ENCODE measurements around the gene HVCN1.
"Not testable (repeated sequence)": the region's sequence is repeated elsewhere in the genome, so short reads cannot be mapped to it uniquely, and the experiment has no call there.

The HVCN1 gene, protein sequence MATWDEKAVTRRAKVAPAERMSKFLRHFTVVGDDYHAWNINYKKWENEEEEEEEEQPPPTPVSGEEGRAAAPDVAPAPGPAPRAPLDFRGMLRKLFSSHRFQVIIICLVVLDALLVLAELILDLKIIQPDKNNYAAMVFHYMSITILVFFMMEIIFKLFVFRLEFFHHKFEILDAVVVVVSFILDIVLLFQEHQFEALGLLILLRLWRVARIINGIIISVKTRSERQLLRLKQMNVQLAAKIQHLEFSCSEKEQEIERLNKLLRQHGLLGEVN

DNA sequence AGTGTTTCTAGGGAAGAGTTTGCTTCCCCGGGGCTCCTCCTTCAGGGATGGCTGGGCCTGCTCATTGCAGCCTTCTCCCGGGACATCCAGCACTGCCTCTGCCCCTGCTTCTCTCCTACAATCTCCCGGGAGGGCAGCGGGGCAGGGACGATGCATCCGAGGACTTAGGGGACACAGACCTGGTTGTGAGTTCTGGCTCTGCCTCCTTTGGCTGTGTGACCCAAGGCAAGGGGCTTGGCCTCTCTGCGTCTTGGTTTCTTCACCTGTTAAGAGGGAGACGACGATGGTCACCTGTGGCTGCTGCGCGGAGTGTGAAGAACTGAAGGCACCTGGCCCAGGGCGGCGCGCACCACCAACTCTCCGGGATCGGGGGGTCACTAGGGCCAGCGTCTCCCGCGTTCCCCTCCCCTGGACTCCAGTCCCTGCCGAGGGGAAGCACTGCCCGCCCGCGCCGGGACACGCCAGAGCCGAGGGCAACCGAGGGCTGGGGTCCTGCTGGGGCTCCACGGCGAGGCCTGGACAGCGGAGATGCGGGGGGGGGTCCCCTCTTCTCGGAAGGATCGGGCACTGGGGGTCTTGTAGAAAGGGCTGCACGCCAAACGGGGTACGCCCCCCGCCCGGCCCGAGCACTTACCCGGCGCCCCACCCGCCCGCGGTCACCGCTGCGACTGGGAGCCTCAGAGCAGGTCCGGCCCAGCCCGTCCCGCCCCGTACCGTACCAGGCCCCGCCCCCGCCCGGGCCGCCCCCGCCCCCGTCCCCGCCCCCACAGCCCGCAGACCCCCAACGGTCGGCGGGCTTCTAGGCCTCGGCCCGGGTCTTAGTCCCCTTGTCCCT is at the start of gene HVCN1:
Gene HVCN1 (minus strand): TSS at position 670 of the 835 bp plus-strand sequence. CDS start 5,870 bp downstream, outside the sequence.
- DNase-seq (ENCODE audit: low read depth in 2 of 2): no peak

DNA sequence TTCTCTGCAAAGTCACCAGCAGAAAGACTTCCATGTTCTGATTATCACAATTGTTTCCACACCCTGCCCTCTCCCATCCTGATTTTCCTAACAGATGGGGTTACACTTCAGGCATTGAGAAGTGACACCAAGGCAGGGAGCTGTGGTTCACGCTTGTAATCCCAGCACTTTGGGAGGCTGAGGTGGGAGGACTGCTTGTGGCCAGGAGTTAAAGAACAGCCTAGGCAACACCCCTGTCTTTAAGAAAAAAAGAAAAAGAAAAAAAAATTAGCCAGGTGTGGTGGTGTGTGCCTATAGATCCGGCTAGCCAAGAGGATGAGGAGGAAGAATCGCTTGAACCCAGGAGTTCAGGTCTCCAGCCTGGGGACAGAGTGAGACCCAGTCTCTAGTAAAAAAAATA is 48.6 kb upstream of the HVCN1 start:
- no peak for DNase-seq (ENCODE audit: low read depth in 2 of 2)

DNA sequence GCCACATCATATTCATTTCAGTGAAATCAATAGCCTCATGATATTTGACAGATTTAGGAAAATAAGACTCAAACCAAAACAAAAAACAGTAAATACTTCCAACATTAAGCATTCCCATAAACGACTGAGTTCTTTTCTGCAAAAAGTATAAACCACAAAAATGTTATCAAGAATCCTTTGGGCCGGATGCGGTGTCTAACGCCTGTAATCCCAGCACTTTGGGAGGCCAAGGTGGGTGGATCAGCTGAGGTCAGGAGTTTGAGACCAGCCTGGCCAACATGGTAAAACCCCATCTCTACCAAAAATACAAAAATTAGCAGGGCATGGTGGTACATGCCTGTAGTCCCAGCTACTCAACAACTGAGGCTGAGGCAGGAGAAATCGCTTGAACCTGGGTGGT is 48.1 kb upstream of the HVCN1 start:
- not testable (repeated sequence) for DNase-seq (ENCODE audit: low read depth in 2 of 2)

DNA sequence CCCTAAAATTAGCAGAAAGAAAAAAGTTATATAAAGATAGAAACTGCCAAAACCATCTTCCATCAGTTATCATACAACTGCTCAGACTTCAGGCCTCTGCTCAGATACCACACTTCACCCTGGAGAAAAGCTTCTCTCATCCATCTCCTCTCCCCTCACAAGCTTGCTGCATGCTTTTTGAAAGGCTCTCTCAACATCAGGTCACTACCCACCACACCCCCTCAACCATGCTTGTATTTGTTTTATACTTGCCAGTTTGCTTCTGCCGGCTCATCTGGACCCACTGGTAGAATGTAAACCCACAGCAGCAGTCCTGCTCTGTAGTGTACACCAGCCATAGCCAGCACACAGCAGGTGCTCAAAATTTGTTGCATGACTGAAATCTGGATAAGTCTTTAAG is 45.0 kb upstream of the HVCN1 start:
- no peak for DNase-seq (ENCODE audit: low read depth in 2 of 2)

DNA sequence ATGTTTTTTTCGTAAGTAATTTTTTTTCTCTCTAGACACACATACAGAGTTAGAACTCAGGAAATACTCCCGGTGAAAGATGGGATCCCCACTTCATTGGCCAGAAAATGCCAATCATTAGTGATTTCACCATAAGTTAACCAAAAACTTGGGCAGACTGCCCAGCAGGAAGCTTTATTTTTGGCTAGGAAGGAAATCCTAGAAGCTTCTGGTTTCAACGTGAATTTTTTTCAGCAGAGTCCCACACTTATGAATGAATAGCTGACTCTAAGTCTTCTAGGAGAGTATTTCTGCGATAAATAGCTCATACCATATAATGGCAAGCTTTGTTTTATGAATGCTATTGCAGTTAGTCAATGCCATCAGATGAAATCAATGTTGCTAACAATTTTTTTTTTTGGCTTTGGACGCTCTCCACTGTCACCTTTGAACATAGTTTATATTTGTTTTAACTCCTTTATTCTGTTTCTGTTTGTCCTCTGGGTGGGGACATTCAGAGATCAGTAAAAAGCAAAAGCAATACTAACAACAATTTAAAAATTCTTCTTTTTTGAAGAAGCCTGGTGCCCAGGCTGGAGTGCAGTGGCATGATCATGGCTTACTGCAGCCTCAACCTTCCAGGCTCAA is 44.3 kb upstream of the HVCN1 start:
- no peak for DNase-seq (ENCODE audit: low read depth in 2 of 2)

DNA sequence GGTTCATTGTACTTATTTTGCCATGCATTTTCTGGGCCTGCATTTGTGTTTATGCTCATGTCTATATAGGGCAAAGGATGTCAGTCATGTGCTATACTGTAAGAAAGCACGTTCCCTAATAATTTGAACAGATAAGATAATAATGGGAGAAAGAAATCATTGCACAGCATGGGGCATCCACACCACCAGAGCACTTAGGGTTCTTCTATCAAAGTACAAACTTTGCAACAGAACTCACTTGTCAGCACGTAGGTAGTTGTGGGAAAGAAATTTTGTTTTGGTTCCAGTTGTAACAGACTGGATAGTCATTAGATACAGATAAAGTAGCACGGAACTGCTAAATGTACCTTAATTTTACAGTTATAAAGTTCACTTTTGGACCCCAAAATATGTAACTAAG is 43.7 kb upstream of the HVCN1 start:
- no peak for DNase-seq (ENCODE audit: low read depth in 2 of 2)

DNA sequence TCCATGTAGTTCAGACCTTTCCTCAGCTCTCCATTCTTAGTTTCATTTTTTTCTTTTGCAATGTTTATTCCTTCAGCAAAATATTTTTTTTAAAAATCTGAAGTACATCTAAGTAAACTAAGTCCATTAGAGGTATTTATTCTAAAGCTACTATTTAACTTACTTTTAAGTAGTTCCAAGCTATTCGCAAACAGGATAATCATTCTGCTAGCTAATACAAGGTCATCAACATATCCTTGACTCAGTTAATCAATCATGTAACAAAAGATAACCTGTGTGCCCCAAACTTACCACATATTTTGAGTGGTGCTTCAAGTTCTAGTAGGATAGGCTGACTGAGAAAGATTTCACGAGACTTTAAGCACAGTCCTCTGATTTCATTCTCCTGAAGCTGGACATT is 42.6 kb upstream of the HVCN1 start:
- DNase-seq (ENCODE audit: low read depth in 2 of 2): no peak

DNA sequence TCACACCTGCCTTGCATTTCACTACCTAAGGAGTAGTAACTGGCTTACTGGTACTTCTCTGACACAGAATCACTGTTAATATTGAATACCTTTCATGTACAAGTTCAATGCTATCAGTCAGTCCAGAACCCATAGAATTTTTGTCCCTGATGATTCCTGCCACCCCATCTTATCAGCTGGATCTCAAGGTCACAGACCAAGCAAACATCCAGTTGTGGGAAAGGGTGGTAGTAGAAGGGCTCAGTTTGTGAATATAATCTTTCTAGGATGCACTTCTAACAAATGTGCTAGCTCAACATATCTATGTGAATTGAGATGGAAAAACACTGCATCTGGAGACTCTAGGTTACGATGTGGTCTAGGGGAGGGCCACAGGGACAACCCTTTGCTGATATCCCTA is 39.7 kb upstream of the HVCN1 start:
- DNase-seq (ENCODE audit: low read depth in 2 of 2): no peak

DNA sequence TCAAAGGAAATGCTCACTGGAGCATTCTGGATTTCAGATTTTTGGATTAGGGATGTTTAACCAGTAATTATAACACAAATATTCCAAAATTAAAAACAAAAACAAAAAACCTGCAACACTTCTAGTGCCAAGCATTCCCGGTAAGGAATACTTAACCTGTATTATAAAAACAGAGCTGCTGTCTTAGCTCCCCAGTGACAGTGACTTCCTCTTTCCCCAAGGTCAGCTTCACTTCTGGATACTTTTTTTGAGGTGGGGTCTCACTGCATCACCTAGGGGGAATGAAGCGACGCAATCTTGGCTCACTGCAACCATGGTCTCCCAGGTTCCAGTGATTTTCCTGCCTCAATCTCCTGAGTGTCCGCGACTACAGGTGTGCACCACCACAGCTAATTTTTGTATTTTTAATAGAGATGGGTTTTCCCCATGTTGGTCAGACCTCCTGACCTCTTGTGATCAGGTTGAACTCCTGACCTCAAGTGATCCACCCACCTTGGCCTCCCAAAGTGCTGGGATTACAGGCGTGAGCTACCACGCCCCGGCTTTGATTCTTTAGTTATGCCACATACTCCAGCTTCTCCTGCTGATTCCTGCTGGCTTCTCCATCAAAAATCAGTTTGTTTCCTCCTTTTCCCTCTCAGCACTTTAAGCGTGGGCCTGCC is 37.9 kb upstream of the HVCN1 start:
- no peak for DNase-seq (ENCODE audit: low read depth in 2 of 2)

DNA sequence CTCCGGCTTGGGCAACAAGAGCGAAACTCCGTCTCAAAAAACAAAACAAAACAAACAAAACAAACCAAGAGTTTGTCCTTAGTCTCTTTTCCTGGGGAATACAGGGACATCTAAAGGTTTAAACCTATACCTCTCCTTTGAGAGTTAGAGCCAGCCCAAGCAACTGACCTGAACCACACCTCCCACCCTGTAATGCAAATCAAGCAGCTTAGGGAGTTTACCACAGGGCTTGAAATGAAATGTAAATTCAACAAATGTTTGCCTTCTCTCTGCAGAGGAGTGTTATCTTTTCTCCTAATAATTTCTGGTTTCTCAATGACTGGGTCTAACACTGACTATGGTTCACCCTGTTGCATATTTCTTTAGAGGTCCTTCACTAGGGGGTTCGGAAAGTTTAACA is 37.1 kb upstream of the HVCN1 start:
- no peak for DNase-seq (ENCODE audit: low read depth in 2 of 2)

DNA sequence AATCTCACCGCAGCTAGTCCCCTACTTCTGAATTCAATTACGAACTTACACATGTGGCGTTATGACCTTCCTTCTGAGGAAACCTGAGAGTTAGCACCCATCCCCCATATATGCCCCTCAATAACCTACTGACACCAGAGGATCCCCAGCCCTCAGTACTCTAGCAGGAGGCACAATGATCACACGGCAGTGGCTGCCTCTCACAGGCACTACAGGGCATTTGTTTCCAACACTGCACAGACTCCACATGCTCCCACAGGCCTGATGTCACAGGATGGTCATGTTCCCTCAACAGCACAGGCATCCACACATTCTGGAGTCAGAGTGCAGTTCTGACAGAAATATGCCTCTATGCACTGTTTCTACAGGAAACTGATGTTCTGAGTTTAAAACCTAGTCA is 36.4 kb upstream of the HVCN1 start:
- no peak for DNase-seq (ENCODE audit: low read depth in 2 of 2)

DNA sequence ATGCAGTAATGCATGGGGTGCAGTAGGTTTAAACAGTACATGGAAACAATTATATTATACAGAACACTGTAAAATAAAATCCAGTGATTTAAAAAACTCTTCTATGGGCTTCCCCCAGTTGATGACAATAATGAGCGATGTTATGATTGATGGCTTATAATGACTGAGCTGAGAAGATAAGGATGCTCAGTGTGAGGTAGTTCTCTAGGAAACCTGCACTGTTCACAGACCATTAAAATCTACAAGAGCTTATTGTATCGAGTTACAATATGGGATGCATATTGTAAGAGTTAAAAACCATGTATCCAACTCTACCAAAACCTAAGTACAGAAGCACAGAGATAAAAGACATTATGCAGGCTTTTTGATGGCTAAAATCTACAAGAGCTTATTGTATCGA is 34.0 kb upstream of the HVCN1 start:
- not testable (repeated sequence) for DNase-seq (ENCODE audit: low read depth in 2 of 2)

DNA sequence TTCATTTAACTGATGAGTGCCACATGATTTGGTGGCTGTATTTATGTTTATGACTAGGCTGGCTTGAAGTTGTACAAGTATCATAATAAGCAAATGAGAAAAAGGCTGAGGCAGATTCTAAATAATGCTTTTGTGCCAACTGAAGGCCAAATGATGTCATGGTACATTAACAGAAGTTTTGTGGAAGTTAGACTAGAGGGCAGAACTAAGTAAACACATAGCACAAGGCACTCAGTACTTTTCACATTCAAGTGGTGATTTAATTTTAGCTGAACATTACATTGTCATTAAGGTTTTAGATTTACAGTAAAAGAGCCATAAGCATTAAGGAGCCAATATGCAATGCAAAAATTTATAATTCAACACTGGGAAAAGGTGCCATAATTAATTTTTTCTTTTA is 32.7 kb upstream of the HVCN1 start:
- DNase-seq (ENCODE audit: low read depth in 2 of 2): no peak

DNA sequence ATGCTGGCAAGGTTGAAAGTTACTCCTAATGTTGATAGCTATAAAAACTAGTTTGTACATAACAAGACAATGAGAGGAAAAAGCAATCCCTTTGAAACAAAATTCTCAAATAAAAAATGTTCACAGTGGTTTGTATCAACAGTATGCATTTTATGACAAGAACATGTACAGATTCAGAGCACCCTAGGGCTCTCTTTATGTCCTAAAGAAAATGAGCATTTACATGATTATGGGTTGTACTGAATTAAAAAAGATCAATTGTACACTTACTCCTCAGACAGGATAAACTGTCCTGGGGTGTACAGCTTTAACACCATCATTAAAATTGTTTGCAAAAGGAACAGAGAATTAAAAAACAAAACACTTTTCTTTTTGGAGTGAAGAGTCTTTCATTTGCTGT is 31.6 kb upstream of the HVCN1 start:
- DNase-seq (ENCODE audit: low read depth in 2 of 2): no peak

DNA sequence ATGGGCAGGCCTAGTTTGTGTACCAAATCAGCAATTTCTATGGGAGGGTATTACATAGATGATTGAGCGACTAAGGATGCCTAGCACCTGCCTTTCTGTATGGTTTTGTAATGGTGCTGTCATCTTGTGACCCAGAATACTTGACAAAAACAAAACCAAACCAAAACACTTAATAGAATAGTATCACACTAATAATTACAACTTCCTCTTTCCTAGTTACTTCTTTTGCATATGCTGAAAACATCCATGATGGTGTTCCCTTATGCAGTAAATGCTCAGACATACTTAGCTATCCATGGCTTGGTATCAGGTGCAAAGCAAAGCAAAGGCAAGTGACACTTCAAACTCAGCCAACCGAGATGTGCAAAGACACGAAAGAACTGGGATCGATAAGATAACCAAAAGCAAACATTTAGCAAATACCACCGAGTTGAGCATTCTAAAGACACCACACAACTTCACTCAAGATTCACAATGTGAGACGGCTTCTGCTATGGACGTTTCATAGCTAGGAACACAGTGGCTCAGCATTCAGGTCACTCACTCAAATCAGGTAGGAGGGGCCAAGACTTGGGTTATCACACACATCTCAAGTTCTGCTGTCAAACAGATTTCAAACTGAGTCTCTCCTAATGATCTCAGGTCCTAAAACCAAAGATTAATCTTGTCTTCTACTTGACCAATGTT is 29.4 kb upstream of the HVCN1 start:
- DNase-seq (ENCODE audit: low read depth in 2 of 2): no peak

DNA sequence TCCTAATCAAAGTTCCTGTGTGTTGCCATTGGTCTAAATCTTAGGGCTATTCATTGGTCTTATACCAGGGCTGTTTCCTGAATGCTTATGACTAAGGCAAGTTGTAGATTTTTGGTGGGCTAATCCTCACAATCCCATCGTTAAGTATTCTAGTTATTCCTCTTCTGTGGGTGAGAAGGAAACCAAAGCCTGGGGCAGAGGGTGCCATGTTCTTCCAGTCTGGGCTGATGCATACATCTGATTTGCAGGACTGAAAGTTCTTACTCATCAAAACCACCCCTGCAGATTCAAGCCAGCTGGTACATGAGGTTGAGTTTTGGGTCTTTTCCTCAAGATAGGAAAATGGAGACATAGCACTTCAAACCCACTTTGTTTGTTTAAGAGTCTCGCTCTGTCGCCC is 28.1 kb upstream of the HVCN1 start:
- DNase-seq (ENCODE audit: low read depth in 2 of 2): peak in 1 of 2 donors; percentile 21

DNA sequence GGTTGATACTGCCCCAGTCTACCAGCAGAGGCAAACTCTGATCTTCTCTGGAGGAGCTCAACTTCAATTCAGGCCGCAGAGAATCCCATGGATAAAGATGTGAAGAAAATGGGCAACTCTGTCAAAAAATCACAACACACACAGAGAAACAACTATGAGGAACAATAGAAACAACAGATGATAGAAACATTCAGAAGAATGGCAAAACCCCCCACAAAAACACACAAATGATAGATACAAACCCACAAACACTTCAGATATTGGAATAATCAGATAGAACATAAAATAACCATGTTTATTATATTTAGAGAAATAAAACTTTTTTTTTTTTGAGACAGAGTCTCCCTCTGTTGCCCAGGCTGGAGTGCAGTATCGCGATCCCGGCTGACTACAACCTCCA is 20.0 kb upstream of the HVCN1 start:
- DNase-seq (ENCODE audit: low read depth in 2 of 2): no peak

DNA sequence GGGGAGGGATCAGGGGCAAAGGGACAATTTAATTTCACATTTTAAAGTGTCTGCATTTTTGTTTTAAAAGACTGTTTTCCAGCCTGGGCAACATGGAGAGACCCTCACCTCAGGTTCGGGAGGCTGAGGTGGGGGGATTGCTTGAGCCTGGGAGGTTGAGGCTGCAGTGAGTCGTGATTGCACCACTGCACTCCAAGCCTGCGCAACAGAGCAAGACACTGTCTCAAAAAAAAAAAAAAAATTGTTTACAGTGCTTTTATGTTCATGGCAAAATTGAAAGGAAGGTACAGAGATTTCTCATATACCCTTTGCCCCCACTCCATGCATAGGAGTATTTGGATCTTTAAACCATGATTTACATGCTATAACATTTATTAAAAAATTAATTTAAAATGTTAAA is 16.4 kb upstream of the HVCN1 start:
- no peak for DNase-seq (ENCODE audit: low read depth in 2 of 2)

DNA sequence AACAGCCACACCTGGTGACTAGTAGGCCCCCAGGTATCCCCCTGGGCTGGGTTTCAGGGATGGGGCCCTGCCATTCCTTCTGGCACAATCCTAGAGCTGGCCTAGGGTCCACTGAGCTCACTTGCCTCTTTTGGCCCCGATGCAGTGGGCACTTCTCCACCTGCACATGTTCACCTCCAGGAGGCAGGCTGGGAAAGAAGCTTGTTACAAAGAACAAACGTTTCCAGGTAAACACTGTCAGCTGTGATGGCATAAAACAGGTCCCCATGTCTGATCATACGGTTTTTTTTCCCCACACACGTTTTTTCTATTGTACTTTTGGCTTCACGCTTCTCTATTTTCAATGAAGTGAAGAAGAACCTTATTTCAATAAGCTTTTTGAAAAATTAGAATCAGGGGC is 15.8 kb upstream of the HVCN1 start:
- no peak for DNase-seq (ENCODE audit: low read depth in 2 of 2)

DNA sequence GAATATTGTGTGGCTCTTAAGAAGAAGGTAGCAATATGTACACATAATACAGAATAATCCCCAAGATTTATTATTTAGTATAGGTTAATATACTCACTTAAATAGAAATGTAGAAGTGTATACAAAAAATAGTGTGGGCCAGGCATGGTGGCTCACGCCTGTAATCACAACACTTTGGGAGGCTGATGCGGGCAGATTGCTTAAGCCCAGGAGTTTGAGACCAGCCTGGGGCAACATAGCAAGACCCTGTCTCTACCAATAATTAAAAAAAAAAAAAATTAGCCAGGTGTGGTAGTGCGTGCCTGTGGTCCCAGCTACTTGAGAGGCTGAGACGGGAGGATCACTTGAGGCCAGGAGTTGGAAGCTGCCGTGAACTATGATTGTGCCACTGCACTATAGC is 15.3 kb upstream of the HVCN1 start:
- no peak for DNase-seq (ENCODE audit: low read depth in 2 of 2)

DNA sequence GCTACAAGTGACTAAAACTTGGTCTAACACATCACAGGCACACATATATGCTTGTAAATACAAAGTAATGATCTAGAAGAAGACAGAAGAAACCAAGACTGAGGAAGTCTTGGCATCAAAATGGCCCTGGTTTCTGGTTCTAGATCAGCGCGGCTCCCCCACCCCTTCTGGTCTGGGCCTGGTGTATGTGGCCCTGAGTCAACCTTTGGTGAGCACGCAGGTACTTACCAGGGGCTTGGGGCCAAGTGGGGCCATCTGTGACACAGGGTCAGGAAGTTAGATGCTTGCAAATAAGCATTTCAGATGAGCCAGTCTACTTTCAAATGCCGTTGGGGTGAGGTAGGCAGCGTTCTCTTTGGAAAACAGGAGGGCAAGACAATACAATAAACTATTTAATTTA is 13.2 kb upstream of the HVCN1 start:
- no peak for DNase-seq (ENCODE audit: low read depth in 2 of 2)
